ENCODE measurements around the gene OCIAD1.

GRCh38 chr4:48785302-48785701, 45.6 kb upstream of the OCIAD1 start:
- TF ChIP-seq CTCF (conservative IDR thresholded peaks at IDR 0.05; ENCODE audit: low read depth, low read length): no peak
- no peak for TF ChIP-seq EZH2phosphoT487 (IDR thresholded peaks at IDR 0.05; ENCODE audit: borderline replicate concordance, low read length)
- TF ChIP-seq EZH2 (IDR thresholded peaks at IDR 0.05; ENCODE audit: low read length, unreplicated experiment): no peak
